GM18505 (cell line): ENCODE measurements around the gene ATAD3C.
"Not testable (repeated sequence)": the region's sequence is repeated elsewhere in the genome, so short reads cannot be mapped to it uniquely, and the experiment has no call there.

Experiments used
- ATAC-seq: cut with Tn5 transposase; IDR thresholded peaks from one replicate; pipeline ENCODE4 v1.9.1; 2021; ENCODE audit not compliant: unreplicated experiment
- POLR2A ChIP-seq: IDR thresholded peaks from 4 replicates; pipeline ENCODE4 v1.6.1; 2011; ENCODE audit warnings: borderline replicate concordance; ENCODE audit not compliant: insufficient read depth, insufficient read length; ENCODE audit errors: extremely low read depth

Gene ATAD3C

GRCh38 chr1:1425426-1425752 lies 24.1 kb upstream of the ATAD3C start:
- no peak for ATAC-seq
- no peak for TF ChIP-seq POLR2A

DNA sequence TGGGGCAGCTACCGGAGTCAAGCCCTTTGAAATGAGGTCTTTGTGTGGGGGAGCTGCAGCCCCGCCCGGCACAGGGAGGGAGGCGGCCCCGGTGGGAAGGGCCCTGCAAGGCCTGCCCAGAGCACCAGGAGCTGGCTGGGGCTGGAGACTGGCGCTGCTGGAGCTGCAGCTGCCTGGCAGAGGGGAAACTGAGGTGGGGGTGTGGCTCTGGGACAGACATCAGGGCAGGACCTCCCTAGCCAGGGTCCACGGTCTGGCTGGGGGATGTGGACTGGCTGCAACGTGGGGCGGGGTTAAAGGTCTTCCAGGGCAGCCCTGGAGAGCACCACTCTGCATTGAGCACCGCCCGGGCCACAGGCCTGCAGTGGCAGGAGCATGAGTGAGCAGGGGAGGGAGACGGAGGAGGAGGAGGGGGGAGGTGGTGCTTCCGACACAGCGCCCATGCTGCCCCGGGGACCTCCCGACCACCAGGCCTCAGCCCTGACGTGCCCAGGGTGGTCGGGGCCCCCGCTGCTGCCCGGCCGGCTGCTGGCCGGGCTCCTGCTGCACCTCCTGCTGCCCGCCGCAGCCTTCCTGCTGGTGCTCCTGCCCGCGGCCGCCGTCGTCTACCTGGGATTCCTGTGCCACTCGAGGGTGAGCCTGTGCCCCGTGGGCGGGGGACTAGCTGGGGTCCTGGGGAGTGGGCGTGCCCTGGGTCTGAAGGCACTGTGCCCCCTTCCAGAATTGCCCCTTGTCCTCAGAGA lies 23.6 kb upstream of the ATAD3C start:
- no peak for ATAC-seq
- no peak for TF ChIP-seq POLR2A

- no peak for ATAC-seq
Observed at GRCh38 chr1:1426496-1427105, 22.9 kb upstream of the ATAD3C start.

GRCh38 chr1:1427106-1427819 lies 22.2 kb upstream of the ATAD3C start:
- no peak for ATAC-seq
- no peak for TF ChIP-seq POLR2A

More at GRCh38 chr1:1426496-1427105, 22.9 kb upstream of the ATAD3C start:
- TF ChIP-seq POLR2A: no peak

GRCh38 chr1:1427820-1428148 lies 21.7 kb upstream of the ATAD3C start:
- TF ChIP-seq POLR2A: no peak
- no peak for ATAC-seq

DNA sequence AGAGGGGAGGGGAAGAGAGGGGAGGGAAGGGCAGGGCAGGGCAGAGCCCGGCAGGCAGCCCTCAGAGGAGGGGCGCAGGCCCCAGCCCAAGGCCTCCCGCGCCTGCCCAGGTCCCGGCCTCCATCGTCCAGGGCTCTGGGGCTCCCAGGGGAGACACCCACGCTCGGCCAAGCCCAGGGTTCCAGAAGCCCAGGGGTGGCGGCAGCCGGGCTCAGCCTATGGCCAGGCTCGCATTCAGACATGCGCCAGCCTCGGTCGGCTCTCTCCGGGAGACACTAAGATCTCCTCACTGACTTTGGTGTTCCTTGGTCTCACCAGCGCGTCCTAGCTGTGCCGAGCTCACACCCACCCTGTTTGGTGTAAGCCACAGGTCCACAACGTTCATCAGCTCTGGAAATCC lies 21.3 kb upstream of the ATAD3C start:
- no peak for TF ChIP-seq POLR2A
- no peak for ATAC-seq

- ATAC-seq: not testable (repeated sequence)
Observed at GRCh38 chr1:1428967-1429366, 20.5 kb upstream of the ATAD3C start.

DNA sequence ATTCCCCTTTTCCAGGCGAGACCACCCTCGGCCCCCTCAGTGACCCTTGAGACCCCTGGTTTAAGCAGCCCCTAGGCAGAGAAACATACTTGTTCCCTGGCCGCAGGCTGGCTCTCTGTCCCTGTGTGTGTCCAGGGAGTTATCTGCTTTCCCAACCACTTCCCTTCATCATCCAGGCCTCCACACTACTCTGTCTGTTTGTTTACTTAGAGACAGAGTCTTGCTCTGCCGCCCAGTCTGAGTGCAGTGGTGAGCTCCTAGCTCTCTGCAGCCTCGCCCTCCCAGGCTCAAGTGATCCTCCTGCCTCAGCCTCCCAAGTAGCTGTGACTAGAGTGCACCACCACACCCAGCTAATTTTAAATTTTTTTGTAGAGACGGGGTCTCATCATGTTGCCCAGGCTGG lies 19.8 kb upstream of the ATAD3C start:
- ATAC-seq: no peak
- no peak for TF ChIP-seq POLR2A

- ATAC-seq: no peak
- no peak for TF ChIP-seq POLR2A
Observed at GRCh38 chr1:1430114-1430982, 19.1 kb upstream of the ATAD3C start.

DNA sequence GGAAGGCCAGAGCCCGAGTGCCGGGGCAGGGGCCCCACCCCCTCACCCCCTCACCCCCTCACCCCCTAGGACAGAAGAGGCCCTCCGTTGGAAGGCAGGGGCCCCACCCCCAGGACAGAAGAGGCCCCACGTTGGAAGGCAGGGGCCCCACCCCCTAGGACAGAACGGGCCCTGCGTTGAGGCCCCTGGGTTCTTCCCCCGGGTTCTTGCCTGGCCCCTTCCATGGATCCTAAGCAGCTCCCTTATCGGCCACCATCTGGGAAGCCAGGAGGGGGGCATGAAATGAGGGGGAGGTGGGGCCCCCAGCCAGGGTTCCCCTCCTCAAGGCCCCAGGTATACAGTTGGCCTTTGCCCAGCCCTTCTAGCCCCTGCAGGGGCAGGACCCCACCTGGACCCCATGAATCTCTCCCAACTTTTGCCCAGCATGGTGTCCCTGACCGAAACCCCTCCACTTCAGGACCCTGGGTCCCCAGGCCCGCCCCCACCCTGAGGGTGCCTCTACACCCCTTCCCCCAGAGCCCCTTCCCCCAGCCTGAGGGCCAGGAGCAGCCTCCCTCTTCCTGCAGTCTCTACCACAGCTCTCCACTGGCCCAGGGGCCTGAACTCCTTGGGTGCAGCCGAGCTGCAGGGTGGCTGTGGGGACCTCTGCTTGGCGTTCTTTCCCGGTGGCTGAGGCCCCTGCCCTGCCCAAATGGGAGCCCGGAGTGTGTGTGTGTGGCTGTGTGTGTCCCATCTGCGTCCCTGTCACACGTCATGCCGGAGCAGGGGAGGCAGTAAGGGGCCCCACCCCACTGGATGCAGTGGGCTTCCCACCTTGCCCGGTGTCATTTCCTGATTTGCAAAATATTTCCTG lies 18.3 kb upstream of the ATAD3C start:
- ATAC-seq: no peak
- no peak for TF ChIP-seq POLR2A

- no peak for ATAC-seq
- TF ChIP-seq POLR2A: no peak
Observed at GRCh38 chr1:1431845-1432273, 17.6 kb upstream of the ATAD3C start.

DNA sequence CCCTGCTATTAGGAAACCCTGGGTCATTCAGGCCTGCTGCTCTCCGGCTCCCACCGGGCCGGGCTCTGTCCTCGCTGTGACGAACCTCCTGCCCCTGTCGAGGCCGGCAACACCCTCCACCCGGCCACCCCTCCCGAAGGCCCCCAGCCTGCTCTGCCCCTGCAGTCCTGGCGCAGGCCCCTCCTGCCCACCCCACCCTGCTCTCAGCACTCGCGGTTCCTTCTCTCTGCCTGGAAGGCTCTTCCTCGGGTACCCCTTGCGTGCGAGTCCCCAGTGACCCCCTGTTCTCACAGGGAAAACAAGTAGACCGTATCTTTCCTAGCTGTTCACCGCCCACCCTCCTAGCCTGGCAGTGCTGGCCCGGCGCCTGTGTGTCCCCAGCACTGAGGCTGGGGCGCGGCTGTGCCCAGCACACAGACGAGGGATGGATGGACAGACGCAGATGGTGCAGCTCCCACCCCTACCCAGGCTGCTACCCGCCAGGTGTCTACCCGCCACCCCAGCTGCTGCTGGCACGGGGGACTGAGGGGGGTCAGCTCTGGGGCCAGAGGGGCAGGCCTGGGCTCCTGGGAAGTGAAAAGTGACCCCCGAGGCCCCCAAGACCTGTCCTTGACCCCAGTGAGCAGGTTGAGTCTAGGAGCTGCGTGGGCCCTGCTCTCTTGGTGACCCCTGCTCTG lies 17.1 kb upstream of the ATAD3C start:
- no peak for TF ChIP-seq POLR2A

More for the DNA sequence above, 17.1 kb upstream of the ATAD3C start:
- ATAC-seq: no peak
